ENCODE results near the gene NOTUM. TPM values are rescaled to one million over a fixed set of nuclear protein-coding genes. Genes with fewer than 3 reads are reported as not detected.

Gene NOTUM
- total RNA-seq, 1 experiment from 2014 or later, result not detected

DNA sequence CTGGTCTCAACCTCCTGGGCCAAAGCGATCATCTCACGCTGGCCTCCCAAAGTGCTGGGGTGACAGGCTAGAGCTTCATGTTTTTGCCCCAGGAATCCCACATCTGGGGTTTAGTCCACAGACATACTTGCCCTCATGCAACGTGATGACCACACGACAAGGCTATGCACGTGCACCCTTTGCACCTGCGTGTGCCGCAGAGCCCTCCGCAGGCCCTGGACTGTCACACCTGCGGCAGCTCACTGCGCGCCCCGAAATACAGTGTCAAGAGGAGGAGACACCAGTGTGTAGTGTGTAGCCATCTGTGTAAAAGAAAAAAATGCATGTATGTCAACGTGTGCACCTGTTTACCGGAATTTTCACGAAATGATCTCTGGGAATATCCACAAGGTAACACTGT, 10.5 kb downstream of the NOTUM start:
- no TSS peak for BruUV-seq (replicated peaks)
- intact Hi-C loops (cut with micrococcal nuclease; ENCODE audit: unreplicated experiment), result no loop called here
- no peaks in the 10 kb centered on the region for H3K36me3 Mint-ChIP-seq (ENCODE audit: insufficient read depth, unreplicated experiment)
- no peak overlapping the region for H3K27ac Mint-ChIP-seq (ENCODE audit: unreplicated experiment)
- TF ChIP-seq, protein P1, sequence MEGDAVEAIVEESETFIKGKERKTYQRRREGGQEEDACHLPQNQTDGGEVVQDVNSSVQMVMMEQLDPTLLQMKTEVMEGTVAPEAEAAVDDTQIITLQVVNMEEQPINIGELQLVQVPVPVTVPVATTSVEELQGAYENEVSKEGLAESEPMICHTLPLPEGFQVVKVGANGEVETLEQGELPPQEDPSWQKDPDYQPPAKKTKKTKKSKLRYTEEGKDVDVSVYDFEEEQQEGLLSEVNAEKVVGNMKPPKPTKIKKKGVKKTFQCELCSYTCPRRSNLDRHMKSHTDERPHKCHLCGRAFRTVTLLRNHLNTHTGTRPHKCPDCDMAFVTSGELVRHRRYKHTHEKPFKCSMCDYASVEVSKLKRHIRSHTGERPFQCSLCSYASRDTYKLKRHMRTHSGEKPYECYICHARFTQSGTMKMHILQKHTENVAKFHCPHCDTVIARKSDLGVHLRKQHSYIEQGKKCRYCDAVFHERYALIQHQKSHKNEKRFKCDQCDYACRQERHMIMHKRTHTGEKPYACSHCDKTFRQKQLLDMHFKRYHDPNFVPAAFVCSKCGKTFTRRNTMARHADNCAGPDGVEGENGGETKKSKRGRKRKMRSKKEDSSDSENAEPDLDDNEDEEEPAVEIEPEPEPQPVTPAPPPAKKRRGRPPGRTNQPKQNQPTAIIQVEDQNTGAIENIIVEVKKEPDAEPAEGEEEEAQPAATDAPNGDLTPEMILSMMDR (IDR thresholded peaks at IDR 0.05; ENCODE audit: unreplicated experiment), result no peak
- H3K4me3 Mint-ChIP-seq (ENCODE audit: low read depth, unreplicated experiment), result no peak overlapping the region
- CTCF ChIA-PET, result no interaction called here
- DNase-seq, result no peak
- H3K4me1 Mint-ChIP-seq (ENCODE audit: low read depth, unreplicated experiment), result no peaks in the 10 kb centered on the region
- H3K27me3 Mint-ChIP-seq (ENCODE audit: unreplicated experiment), result peaks cover 23% of the 10 kb centered on the region
- H3K9me3 Mint-ChIP-seq (ENCODE audit: low read depth, unreplicated experiment), result no peaks in the 10 kb centered on the region

DNA sequence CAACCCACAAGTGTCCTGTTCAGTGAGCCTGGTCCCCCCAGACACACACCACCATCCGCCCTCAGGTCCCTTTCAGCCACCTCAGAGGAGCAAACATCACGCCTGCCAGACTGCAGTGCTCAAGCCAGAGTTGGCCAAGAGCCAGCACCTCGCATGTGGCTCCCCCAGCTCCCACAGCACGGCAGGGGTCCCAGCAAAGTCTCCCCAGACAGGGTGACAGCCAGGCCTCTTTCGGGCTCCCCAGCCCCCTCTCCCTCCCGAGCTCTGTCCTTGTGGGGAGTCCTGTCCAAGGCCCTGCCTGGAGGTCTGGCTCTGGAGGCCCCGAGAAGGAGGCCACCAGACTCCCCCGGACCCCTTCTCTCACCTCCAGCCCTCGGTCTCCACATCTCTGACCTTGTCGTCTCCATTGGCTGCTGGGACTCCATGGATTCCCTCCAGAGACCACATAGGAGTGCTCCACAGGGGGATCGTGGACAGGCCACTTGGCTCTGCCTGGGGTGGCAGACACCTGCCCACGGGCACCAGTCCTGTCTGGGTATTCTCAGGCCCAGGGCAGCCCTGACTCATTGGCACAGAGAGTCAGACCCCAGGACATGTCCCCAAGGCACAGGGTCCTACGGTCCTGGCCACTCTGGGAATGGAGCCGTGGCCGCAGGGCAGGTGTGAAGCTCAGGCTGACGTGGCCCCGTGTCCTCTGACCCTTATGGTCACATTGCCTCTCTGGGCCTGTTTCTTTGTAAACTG, 12.2 kb downstream of the NOTUM start:
- H3K4me3 Mint-ChIP-seq (ENCODE audit: low read depth, unreplicated experiment), result no peak overlapping the region
- no peaks in the 10 kb centered on the region for H3K36me3 Mint-ChIP-seq (ENCODE audit: insufficient read depth, unreplicated experiment)
- TF ChIP-seq, protein P1 (IDR thresholded peaks at IDR 0.05; ENCODE audit: unreplicated experiment), result no peak
- no peaks in the 10 kb centered on the region for H3K9me3 Mint-ChIP-seq (ENCODE audit: low read depth, unreplicated experiment)
- no peaks in the 10 kb centered on the region for H3K4me1 Mint-ChIP-seq (ENCODE audit: low read depth, unreplicated experiment)
- DNase-seq, result no peak
- CTCF ChIA-PET, result no interaction called here
- intact Hi-C loops (cut with micrococcal nuclease; ENCODE audit: unreplicated experiment), result no loop called here
- BruUV-seq (replicated peaks), result no TSS peak
- H3K27me3 Mint-ChIP-seq (ENCODE audit: unreplicated experiment), result peaks cover 23% of the 10 kb centered on the region
- no peak overlapping the region for H3K27ac Mint-ChIP-seq (ENCODE audit: unreplicated experiment)

DNA sequence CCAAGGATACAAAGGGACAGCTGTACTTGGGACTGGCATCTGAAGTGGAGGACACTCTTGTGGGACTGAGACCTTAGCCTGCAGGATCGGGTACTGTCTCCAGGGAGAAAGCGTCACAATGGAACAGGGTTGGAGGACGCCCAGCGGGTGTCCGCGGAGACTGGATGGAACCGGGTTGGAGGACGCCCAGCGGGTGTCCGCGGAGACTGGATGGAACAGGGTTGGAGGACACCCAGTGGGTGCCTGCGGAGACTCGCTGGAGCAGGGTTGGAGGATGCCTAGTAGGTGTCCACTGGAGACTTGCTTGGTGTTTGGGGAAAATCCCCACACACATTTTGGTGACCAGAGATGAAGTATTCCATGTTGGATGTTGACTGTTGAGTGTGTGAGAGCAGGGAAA, 13.8 kb downstream of the NOTUM start, which contains the start of gene MYADML2:
Gene MYADML2, minus strand, starts transcription at position 45 of the 400 bp plus-strand sequence. CDS start 5,492 bp downstream, outside the sequence.
- TF ChIP-seq, protein P1 (IDR thresholded peaks at IDR 0.05; ENCODE audit: unreplicated experiment), result no peak
- intact Hi-C loops (cut with micrococcal nuclease; ENCODE audit: unreplicated experiment), result no loop called here
- CTCF ChIA-PET, result no interaction called here
- Mint-ChIP-seq H3K36me3 (ENCODE audit: insufficient read depth, unreplicated experiment) (no peaks in the 10 kb centered on the region), H3K9me3 (ENCODE audit: low read depth, unreplicated experiment) (no peaks in the 10 kb centered on the region), H3K27me3 (ENCODE audit: unreplicated experiment) (peaks cover 20% of the 10 kb centered on the region), H3K27ac (ENCODE audit: unreplicated experiment) (no peak within 1 kb of the TSS), H3K4me3 (ENCODE audit: low read depth, unreplicated experiment) (no peak within 1 kb of the TSS), H3K4me1 (ENCODE audit: low read depth, unreplicated experiment) (no peaks in the 10 kb centered on the region)
- no TSS peak for BruUV-seq (replicated peaks)
- no peak for DNase-seq

DNA sequence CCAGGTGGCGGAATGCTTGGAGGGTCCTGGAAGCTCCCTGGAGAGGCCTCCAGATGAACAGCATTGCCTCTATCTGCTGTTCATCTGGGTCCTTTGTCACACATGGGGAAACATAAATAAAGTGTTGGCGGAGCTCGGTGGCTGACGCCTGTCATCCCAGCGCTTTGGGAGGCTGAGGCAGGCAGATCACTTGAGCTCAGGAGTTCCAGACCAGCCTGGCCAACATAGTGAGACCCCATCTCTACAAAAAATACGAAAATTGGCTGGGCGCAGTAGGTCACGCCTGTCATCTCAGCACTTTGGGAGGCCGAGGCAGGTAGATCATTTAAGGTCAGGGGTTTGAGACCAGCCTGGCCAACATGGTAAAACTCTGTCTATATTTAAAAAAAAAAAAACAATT, 16.1 kb downstream of the NOTUM start:
- no peaks in the 10 kb centered on the region for H3K9me3 Mint-ChIP-seq (ENCODE audit: low read depth, unreplicated experiment)
- no peaks in the 10 kb centered on the region for H3K36me3 Mint-ChIP-seq (ENCODE audit: insufficient read depth, unreplicated experiment)
- no peak overlapping the region for H3K27ac Mint-ChIP-seq (ENCODE audit: unreplicated experiment)
- no peak for DNase-seq
- BruUV-seq (replicated peaks), result no TSS peak
- no peak overlapping the region for H3K4me3 Mint-ChIP-seq (ENCODE audit: low read depth, unreplicated experiment)
- CTCF ChIA-PET, result interaction anchor here (0.7 to 0.9 kb wide), 2 partner anchors 9 to 15 kb away, joined by 3 to 4 read pairs; no protein-coding TSS in a partner anchor
- no peaks in the 10 kb centered on the region for H3K4me1 Mint-ChIP-seq (ENCODE audit: low read depth, unreplicated experiment)
- intact Hi-C loops (cut with micrococcal nuclease; ENCODE audit: unreplicated experiment), result no loop called here
- TF ChIP-seq, protein P1 (IDR thresholded peaks at IDR 0.05; ENCODE audit: unreplicated experiment), result no peak
- no peaks in the 10 kb centered on the region for H3K27me3 Mint-ChIP-seq (ENCODE audit: unreplicated experiment)
